ENCODE data around the gene ARRDC2. TPM values are rescaled to one million over a fixed set of nuclear protein-coding genes. Genes with fewer than 3 reads are reported as not detected.

The ARRDC2 gene
- total RNA-seq, result 10 to 100 TPM; 57.1 to 75.9 TPM

- Histone ChIP-seq H3K27me3 (replicated peaks; ENCODE audit: insufficient read depth) (no peaks in the 10 kb centered on the region), H3K27ac (peak within 1 kb of the TSS; percentile 73 to 87), H3K36me3 (peaks cover 9 to 15% of the 10 kb centered on the region in 2 donors), H3K4me1 (replicated peaks) (peaks cover 2% of the 10 kb centered on the region), H3K9me3 (no peaks in the 10 kb centered on the region), H3K4me3 (peak within 1 kb of the TSS; percentile 28 to 37)
- intact Hi-C loops (cut with DNase I), result loop anchor here (1.0 to 10.0 kb wide), 2 partner anchors 50 to 147 kb away; partner anchors contain the start of gene PIK3R2
- peak; percentile 87 for DNase-seq (ENCODE audit: low spot score)
- WGBS, result 17% methylated on average over 69 of the region's 92 CpGs
- TF ChIP-seq CTCF (IDR thresholded peaks at IDR 0.05) (no peak), POLR2A (IDR thresholded peaks at IDR 0.05) (peak; percentile 72), POLR2AphosphoS5 (IDR thresholded peaks at IDR 0.05) (peak; percentile 87)
Observed at GRCh38 chr19:18007917-18008673, at the start of gene ARRDC2. ARRDC2 (plus strand) TSS chr19:18008170; CDS start chr19:18008311, 141 bp downstream.

- H3K4me1 ChIP-seq (replicated peaks), result no peaks in the 10 kb centered on the region
- no peak overlapping the region for H3K27ac ChIP-seq
- peaks cover 8% of the 10 kb centered on the region for H3K27me3 ChIP-seq (replicated peaks; ENCODE audit: insufficient read depth)
- 46% methylated on average over 13 of the region's 13 CpGs for WGBS
- intact Hi-C loops (cut with DNase I), result no loop called here
- no peaks in the 10 kb centered on the region for H3K36me3 ChIP-seq
- DNase-seq (ENCODE audit: low spot score), result no peak
- H3K4me3 ChIP-seq, result no peak overlapping the region
- no peaks in the 10 kb centered on the region for H3K9me3 ChIP-seq
- no peak for TF ChIP-seq CTCF (IDR thresholded peaks at IDR 0.05)
- TF ChIP-seq POLR2A (IDR thresholded peaks at IDR 0.05), result no peak
Observed at GRCh38 chr19:17963936-17964691, 43.9 kb upstream of the ARRDC2 start.

- WGBS, result 68% methylated on average over 11 of the region's 11 CpGs
- H3K36me3 ChIP-seq, result no peaks in the 10 kb centered on the region
- TF ChIP-seq POLR2AphosphoS5 (IDR thresholded peaks at IDR 0.05) (no peak), POLR2A (IDR thresholded peaks at IDR 0.05) (no peak), CTCF (IDR thresholded peaks at IDR 0.05) (no peak)
Observed at GRCh38 chr19:17965370-17966128, 42.4 kb upstream of the ARRDC2 start.

GRCh38 chr19:17966129-17966483, 41.9 kb upstream of the ARRDC2 start:
- H3K36me3 ChIP-seq, result no peaks in the 10 kb centered on the region
- H3K27me3 ChIP-seq (replicated peaks; ENCODE audit: insufficient read depth), result peaks cover 8% of the 10 kb centered on the region
- no peaks in the 10 kb centered on the region for H3K4me1 ChIP-seq (replicated peaks)
- intact Hi-C loops (cut with DNase I), result no loop called here
- no peak for DNase-seq (ENCODE audit: low spot score)
- H3K4me3 ChIP-seq, result no peak overlapping the region
- no peak overlapping the region for H3K27ac ChIP-seq
- TF ChIP-seq POLR2A (IDR thresholded peaks at IDR 0.05), result no peak
- no peak for TF ChIP-seq POLR2AphosphoS5 (IDR thresholded peaks at IDR 0.05)
- no peak for TF ChIP-seq CTCF (IDR thresholded peaks at IDR 0.05)
- WGBS, result 63% methylated on average over 2 of the region's 2 CpGs
- H3K9me3 ChIP-seq, result no peaks in the 10 kb centered on the region

More at GRCh38 chr19:17965370-17966128, 42.4 kb upstream of the ARRDC2 start:
- Histone ChIP-seq H3K27ac (no peak overlapping the region), H3K27me3 (replicated peaks; ENCODE audit: insufficient read depth) (peaks cover 8% of the 10 kb centered on the region), H3K9me3 (no peaks in the 10 kb centered on the region), H3K4me1 (replicated peaks) (no peaks in the 10 kb centered on the region), H3K4me3 (no peak overlapping the region)
- intact Hi-C loops (cut with DNase I), result no loop called here
- DNase-seq (ENCODE audit: low spot score), result no peak
